BJ (cell line): ENCODE measurements around the gene UNC5A. TPM values are rescaled to one million over a fixed set of nuclear protein-coding genes. Genes with fewer than 3 reads are reported as not detected.

Experiments used
- CTCF ChIA-PET: fragments of 350-600 bp; formaldehyde crosslinking; extraction: SDS; loops from one replicate; lab custom pipeline; 2021; ENCODE audit warnings: antibody characterized with exemption, inconsistent platforms; lab: Yijun Ruan, JAX
- POLR2A ChIA-PET: fragments of 300-600 bp; sonication (Branson Sonifier 250); formaldehyde crosslinking; extraction: SDS; loops from one replicate; lab custom pipeline; 2021; ENCODE audit warnings: antibody characterized with exemption; lab: Charles Lee
- DNase-seq: peaks from one replicate; pipeline ENCODE4 v3.0.0-alpha.2; 2011; ENCODE audit warnings: low read depth
- H3K27me3 ChIP-seq: 2 replicates; pipeline ENCODE4 v1.6.0; 2011; ENCODE audit warnings: low read length; ENCODE audit not compliant: control insufficient read depth, insufficient read depth
- H3K36me3 ChIP-seq: 2 replicates; pipeline ENCODE4 v1.5.1; 2011; ENCODE audit warnings: low read length; ENCODE audit not compliant: control insufficient read depth, insufficient read depth
- H3K4me3 ChIP-seq: 2 replicates; pipeline ENCODE4 v1.5.1; 2011; ENCODE audit warnings: low read depth, mild to moderate bottlenecking, control low read depth, low read length
- polyA minus RNA-seq: library from RNA; depleted of rRNA, polyadenylated mRNA; stranded (reverse); fragments of >200 nt; gene quantifications from 2 replicates; pipeline ENCODE4 v1.2.3, GENCODE V29; 2011; rRNA and poly(A)+ RNA removed
- polyA plus RNA-seq: library from polyadenylated mRNA; depleted of rRNA; stranded (reverse); fragments of >200 nt; gene quantifications from 2 replicates; pipeline ENCODE4 v1.2.3, GENCODE V29; 2011; rRNA removed
- TF ChIP-seq, protein P1 (sequence below): IDR thresholded peaks from 2 replicates; pipeline ENCODE4 v1.5.1; 2011; ENCODE audit warnings: low read depth, mild to moderate bottlenecking, control low read depth, inconsistent platforms, low read length, moderate library complexity; ENCODE audit not compliant: insufficient read depth

The UNC5A gene
- polyA plus RNA-seq (not detected in 2 replicates), polyA minus RNA-seq (not detected in 2 replicates)

DNA sequence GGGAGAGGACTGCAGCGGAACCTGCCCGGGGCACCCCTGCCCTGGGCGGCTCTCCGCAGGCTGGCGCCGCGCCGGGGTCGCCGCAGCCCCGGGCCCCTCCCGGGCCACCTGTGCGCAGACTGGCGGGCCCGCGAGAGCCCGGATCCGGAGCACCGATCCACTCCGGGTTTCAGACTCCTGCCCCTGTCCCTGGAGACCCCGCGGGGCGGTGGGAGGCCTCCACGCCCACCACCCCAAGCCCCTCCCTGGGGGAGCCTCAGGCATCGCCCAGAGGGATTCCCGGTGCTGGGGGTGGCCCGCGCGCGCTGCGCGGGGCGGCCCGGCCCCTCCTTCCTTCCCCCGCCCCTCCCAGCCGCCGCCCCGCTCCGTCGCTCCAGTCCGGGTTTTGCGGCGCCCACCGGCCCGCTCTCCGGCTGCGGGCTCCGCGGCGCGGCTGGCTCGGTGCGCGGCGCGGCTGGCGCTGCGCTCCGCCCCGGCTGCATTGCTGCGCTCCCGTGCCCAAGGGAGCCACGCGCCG lies at the start of gene UNC5A:
Gene UNC5A (plus strand): TSS at position 479 of the 517 bp plus-strand sequence. CDS start 192 bp downstream, outside the sequence.
- POLR2A ChIA-PET: no interaction called here
- no peak for DNase-seq
- Histone ChIP-seq H3K27me3 (peaks cover 26% of the 10 kb centered on the region), H3K36me3 (no peaks in the 10 kb centered on the region), H3K4me3 (0 out of 2 replicates have a peak within 1 kb of the TSS, but pooled peaks have one; percentile 5)
- CTCF ChIA-PET: interaction anchor here (1.1 kb wide), 1 partner anchor 8 kb away, joined by 4 read pairs; no protein-coding TSS in a partner anchor
- TF ChIP-seq, protein P1, sequence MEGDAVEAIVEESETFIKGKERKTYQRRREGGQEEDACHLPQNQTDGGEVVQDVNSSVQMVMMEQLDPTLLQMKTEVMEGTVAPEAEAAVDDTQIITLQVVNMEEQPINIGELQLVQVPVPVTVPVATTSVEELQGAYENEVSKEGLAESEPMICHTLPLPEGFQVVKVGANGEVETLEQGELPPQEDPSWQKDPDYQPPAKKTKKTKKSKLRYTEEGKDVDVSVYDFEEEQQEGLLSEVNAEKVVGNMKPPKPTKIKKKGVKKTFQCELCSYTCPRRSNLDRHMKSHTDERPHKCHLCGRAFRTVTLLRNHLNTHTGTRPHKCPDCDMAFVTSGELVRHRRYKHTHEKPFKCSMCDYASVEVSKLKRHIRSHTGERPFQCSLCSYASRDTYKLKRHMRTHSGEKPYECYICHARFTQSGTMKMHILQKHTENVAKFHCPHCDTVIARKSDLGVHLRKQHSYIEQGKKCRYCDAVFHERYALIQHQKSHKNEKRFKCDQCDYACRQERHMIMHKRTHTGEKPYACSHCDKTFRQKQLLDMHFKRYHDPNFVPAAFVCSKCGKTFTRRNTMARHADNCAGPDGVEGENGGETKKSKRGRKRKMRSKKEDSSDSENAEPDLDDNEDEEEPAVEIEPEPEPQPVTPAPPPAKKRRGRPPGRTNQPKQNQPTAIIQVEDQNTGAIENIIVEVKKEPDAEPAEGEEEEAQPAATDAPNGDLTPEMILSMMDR: no peak

DNA sequence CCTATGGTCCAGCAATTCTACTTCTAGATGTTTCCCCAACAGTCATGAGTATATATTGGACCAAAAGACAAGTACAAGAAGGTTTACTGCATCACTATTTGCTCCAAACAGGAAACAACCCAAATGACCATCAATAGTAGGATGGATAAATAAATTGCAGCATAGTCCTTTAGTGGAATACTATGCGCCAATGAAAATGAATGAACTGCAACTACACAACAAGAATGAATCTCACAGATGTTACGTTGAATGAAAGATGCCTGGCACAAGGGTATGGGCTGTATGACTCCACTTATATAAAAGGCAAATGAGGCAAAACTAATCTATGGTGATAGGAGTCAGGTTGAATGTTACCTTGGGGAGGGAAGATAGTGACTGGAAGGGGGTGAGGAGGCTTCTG lies 48.6 kb upstream of the UNC5A start:
- no peak for DNase-seq
- Histone ChIP-seq H3K36me3 (no peaks in the 10 kb centered on the region), H3K4me3 (no peak overlapping the region), H3K27me3 (no peaks in the 10 kb centered on the region)
- ChIA-PET POLR2A (no interaction called here), CTCF (no interaction called here)
- TF ChIP-seq, protein P1: no peak

DNA sequence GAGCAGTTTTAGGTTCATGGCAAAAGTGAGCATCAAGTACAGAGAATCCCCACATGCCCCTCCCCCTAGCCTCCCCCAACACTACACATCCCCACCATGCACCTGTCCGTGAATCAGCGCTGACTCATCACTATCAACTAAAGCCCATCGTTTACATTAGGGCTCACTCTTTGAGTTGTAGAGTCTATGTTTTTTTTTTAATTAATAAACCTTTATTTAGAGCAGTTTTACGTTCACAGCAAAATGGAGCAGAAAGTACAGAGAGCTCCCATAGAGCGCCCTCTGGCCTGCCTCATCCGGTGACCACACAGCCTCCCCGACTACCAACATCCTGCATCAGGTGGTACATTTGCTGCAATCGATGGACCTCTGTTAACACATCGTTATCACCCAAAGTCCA lies 47.9 kb upstream of the UNC5A start:
- Histone ChIP-seq H3K36me3 (no peaks in the 10 kb centered on the region), H3K27me3 (no peaks in the 10 kb centered on the region), H3K4me3 (no peak overlapping the region)
- ChIA-PET CTCF (no interaction called here), POLR2A (no interaction called here)
- no peak for DNase-seq
- TF ChIP-seq, protein P1: no peak

DNA sequence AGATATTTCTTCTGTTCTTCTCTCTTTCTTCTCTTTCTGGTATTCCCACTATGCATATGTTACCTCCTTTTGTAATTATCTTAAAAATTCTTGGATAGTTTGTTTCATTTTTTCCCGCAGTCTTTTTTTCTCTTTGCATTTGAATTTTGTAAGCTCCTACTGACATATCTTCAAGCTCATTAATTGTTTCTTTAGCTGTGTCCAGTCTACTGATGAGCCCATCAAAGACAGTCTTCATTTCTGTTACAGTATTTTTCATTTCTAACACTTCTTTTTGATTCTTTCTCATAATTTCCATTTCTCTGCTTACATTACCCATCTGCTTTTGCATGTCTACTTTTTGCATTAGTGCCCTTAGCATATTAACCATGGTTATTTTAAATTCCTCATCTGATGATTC lies 44.7 kb upstream of the UNC5A start:
- CTCF ChIA-PET: no interaction called here

DNA sequence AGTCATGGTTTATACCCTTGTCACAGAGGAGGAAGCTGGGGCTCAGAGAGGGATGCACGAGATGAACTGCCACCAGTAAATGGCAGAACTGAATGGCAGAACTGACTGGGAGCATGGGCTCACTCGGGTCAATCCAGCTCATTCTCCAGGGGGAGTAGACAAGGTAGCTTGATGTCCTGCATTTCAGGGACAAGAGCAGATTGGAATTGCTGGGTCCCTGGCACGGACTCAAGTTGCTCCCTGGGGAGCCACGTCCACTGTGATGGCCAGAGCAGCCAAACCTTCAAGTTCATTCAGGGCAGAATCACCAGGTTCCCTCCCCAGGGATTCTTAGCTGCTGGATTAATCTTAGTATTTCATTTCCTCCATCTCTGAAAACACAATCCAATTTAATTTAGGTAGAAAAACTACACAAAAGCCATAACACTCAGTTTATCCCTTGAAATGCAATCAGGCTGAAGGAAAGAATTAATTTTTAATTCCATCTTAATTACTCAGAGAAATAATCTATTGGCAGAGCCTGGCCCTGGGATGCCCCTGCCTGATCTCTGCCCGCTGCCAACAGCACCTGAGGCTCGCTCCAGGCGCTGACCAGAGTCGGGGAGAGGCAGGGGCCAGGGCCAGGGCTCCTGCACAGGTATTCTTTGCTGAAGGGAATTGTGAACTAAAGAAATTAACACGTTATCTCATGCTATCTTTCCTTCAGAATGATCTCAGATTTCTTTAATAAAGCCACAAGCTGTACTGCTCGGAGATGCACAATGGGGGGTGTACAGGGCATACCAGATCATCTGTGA lies 42.0 kb upstream of the UNC5A start:
- no peak overlapping the region for H3K4me3 ChIP-seq
- DNase-seq: no peak
- TF ChIP-seq, protein P1: no peak
- ChIA-PET POLR2A (no interaction called here), CTCF (no interaction called here)
- H3K27me3 ChIP-seq: peaks cover 4% of the 10 kb centered on the region
- H3K36me3 ChIP-seq: no peaks in the 10 kb centered on the region

More for the DNA sequence above, 44.7 kb upstream of the UNC5A start:
- H3K36me3 ChIP-seq: no peaks in the 10 kb centered on the region
- peaks cover 4% of the 10 kb centered on the region for H3K27me3 ChIP-seq
- POLR2A ChIA-PET: no interaction called here
- TF ChIP-seq, protein P1: no peak
- DNase-seq: no peak
- no peak overlapping the region for H3K4me3 ChIP-seq
